Stimulated activated CD8-positive, alpha-beta memory T cell treated with anti-CD3 and anti-CD28 coated beads, Interleukin-15, amount 100 ng/mL, for 1 hour (primary cell): ENCODE measurements around the gene NAA25.

Experiments used
- DNase-seq: peaks from one replicate; pipeline ENCODE4 v3.0.0-alpha.2; 2020; ENCODE audit warnings: low read depth

The NAA25 gene

GRCh38 chr12:112108202-112109079 is at the start of gene NAA25:
TSS of gene NAA25 (minus strand) at chr12:112108783. CDS start at chr12:112108773, 10 bp downstream.
- peak; percentile 70 for DNase-seq

- no peak for DNase-seq
Observed at GRCh38 chr12:112153893-112154219, 45.3 kb upstream of the NAA25 start.

- no peak for DNase-seq
Observed at GRCh38 chr12:112153181-112153892, 44.8 kb upstream of the NAA25 start.

GRCh38 chr12:112151766-112152541 is 43.4 kb upstream of the NAA25 start:
- DNase-seq: no peak

GRCh38 chr12:112149596-112149995 is 41.0 kb upstream of the NAA25 start:
- no peak for DNase-seq

GRCh38 chr12:112148031-112148513 is 39.5 kb upstream of the NAA25 start:
- no peak for DNase-seq

- no peak for DNase-seq
Observed at GRCh38 chr12:112146123-112146522, 37.5 kb upstream of the NAA25 start.

- no peak for DNase-seq
Observed at GRCh38 chr12:112140728-112141127, 32.1 kb upstream of the NAA25 start.

- DNase-seq: no peak
Observed at GRCh38 chr12:112134731-112135130, 26.1 kb upstream of the NAA25 start.

- DNase-seq: no peak
Observed at GRCh38 chr12:112133418-112133817, 24.8 kb upstream of the NAA25 start.

GRCh38 chr12:112131686-112132085 is 23.1 kb upstream of the NAA25 start:
- no peak for DNase-seq

- no peak for DNase-seq
Observed at GRCh38 chr12:112130441-112130998, 21.9 kb upstream of the NAA25 start.

GRCh38 chr12:112126911-112127310 is 18.3 kb upstream of the NAA25 start:
- no peak for DNase-seq

- DNase-seq: no peak
Observed at GRCh38 chr12:112126000-112126438, 17.4 kb upstream of the NAA25 start.

- DNase-seq: peak; percentile 96
Observed at GRCh38 chr12:112125250-112125999, 16.8 kb upstream of the NAA25 start, which contains the start of gene TRAFD1. TSS of gene TRAFD1 (plus strand) at chr12:112125560. CDS start at chr12:112130523, 4,963 bp downstream.

GRCh38 chr12:112124918-112125249 is 16.3 kb upstream of the NAA25 start:
- no peak for DNase-seq

- DNase-seq: no peak
Observed at GRCh38 chr12:112122823-112123690, 14.5 kb upstream of the NAA25 start.

- DNase-seq: no peak
Observed at GRCh38 chr12:112121780-112122565, 13.4 kb upstream of the NAA25 start.

- DNase-seq: no peak
Observed at GRCh38 chr12:112117685-112118084, 9.1 kb upstream of the NAA25 start.
